GM18508 (cell line): ENCODE results near the gene ATP2B2.

Experiments used
- ATAC-seq: cut with Tn5 transposase; IDR thresholded peaks from one replicate; pipeline ENCODE4 v1.9.1; 2021; ENCODE audit warnings: moderate number of reproducible peaks; ENCODE audit not compliant: insufficient read depth, unreplicated experiment

The ATP2B2 gene

GRCh38 chr3:10437272-10437994 lies 68.0 kb downstream of the ATP2B2 start:
- ATAC-seq, result no peak

GRCh38 chr3:10435850-10436249 lies 69.5 kb downstream of the ATP2B2 start:
- ATAC-seq, result no peak

- no peak for ATAC-seq
These were observed 70.4 kb downstream of the ATP2B2 start for GRCh38 chr3:10434938-10435336.

- ATAC-seq, result no peak
These were observed 71.0 kb downstream of the ATP2B2 start for GRCh38 chr3:10434144-10434937.

GRCh38 chr3:10432931-10433330 lies 72.5 kb downstream of the ATP2B2 start:
- no peak for ATAC-seq

- no peak for ATAC-seq
These were observed 73.1 kb downstream of the ATP2B2 start for GRCh38 chr3:10432156-10432845.

- ATAC-seq, result no peak
These were observed 74.6 kb downstream of the ATP2B2 start for GRCh38 chr3:10430805-10431204.

- ATAC-seq, result no peak
These were observed 76.8 kb downstream of the ATP2B2 start for GRCh38 chr3:10428406-10429091.

GRCh38 chr3:10426346-10427220 lies 78.8 kb downstream of the ATP2B2 start:
- no peak for ATAC-seq

GRCh38 chr3:10423171-10423882 lies 82.1 kb downstream of the ATP2B2 start:
- no peak for ATAC-seq

GRCh38 chr3:10421996-10422395 lies 83.4 kb downstream of the ATP2B2 start:
- no peak for ATAC-seq

GRCh38 chr3:10420745-10421475 lies 84.5 kb downstream of the ATP2B2 start:
- ATAC-seq, result no peak

GRCh38 chr3:10419637-10420232 lies 85.7 kb downstream of the ATP2B2 start:
- no peak for ATAC-seq

- ATAC-seq, result no peak
These were observed 87.5 kb downstream of the ATP2B2 start for GRCh38 chr3:10417847-10418246.

GRCh38 chr3:10416730-10417300 lies 88.6 kb downstream of the ATP2B2 start:
- ATAC-seq, result no peak

GRCh38 chr3:10413041-10413440 lies 92.3 kb downstream of the ATP2B2 start:
- ATAC-seq, result no peak

GRCh38 chr3:10411598-10412332 lies 93.6 kb downstream of the ATP2B2 start:
- ATAC-seq, result no peak
